ENCODE results near the gene CEP120. TPM values are rescaled to one million over a fixed set of nuclear protein-coding genes. Genes with fewer than 3 reads are reported as not detected.

CEP120 gene
- total RNA-seq, 2 experiments from 2014 or later, result 69.9 to 74.9 TPM

- POLR2A ChIA-PET, result interaction anchor here (1.6 kb wide), 1 partner anchor 26 kb away, joined by 6 read pairs; the partner anchor contains the start of gene CEP120
- peaks cover 0 to 5% of the 10 kb centered on the region in 2 experiments for H3K27me3 ChIP-seq (ENCODE audit: control insufficient read depth in 1 of 2, insufficient read depth in 2 of 2, low read length in 2 of 2)
- intact Hi-C loops (cut with DNase I, micrococcal nuclease), result no loop called here
- no peaks in the 10 kb centered on the region for H3K27me3 Mint-ChIP-seq
- no peaks in the 10 kb centered on the region for H3K9me3 Mint-ChIP-seq
- H3K9me3 ChIP-seq (ENCODE audit: control insufficient read depth in 1 of 2, insufficient read depth in 1 of 2, low read length in 2 of 2), result no peaks in the 10 kb centered on the region
- H3K36me3 ChIP-seq (ENCODE audit: insufficient read depth, low read length), result no peaks in the 10 kb centered on the region
- H3K27ac ChIP-seq (ENCODE audit: low read depth in 1 of 2, low read length in 2 of 2), result no peak overlapping the region
- H3K27ac Mint-ChIP-seq, result no peak overlapping the region
- no peak for ATAC-seq (ENCODE audit: poor library complexity)
- H3K4me1 Mint-ChIP-seq (ENCODE audit: low read depth), result peaks cover 6% of the 10 kb centered on the region
- no peak for TF ChIP-seq CTCF (IDR thresholded peaks at IDR 0.05)
- CTCF ChIA-PET, result no interaction called here
- no peak overlapping the region for H3K4me3 ChIP-seq (ENCODE audit: low read length)
- H3K4me1 ChIP-seq (ENCODE audit: insufficient read depth, low read length), result no peaks in the 10 kb centered on the region
- H3K36me3 Mint-ChIP-seq (ENCODE audit: low read depth), result no peaks in the 10 kb centered on the region
- H3K4me3 Mint-ChIP-seq, result no peak overlapping the region
- DNase-seq, result no peak
These were observed 26.3 kb upstream of the CEP120 start for GRCh38 chr5:123449424-123449974.

DNA sequence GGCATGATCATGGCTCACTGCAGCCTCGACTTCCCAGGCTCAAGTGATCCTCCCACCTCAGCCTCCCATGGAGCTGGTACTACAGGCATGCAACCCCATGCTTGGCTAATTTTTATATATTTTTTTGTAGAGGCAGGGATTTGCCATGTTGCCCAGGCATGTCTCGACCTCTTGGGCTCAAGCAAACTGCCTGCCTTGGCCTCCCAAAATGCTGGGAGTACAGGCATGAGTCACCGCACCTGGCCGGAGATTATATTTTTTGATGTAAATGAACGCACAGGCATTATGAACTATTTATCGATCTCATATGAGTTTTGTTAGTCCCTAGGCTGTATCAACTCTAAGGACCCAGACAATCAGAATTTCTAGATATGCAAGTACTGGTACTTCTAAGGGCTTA is 25.5 kb upstream of the CEP120 start:
- intact Hi-C loops (cut with DNase I, micrococcal nuclease), result no loop called here
- DNase-seq (no peak), ATAC-seq (ENCODE audit: poor library complexity) (no peak)
- TF ChIP-seq CTCF (IDR thresholded peaks at IDR 0.05), result no peak
- H3K36me3 ChIP-seq (ENCODE audit: insufficient read depth, low read length), result no peaks in the 10 kb centered on the region
- H3K36me3 Mint-ChIP-seq (ENCODE audit: low read depth), result no peaks in the 10 kb centered on the region
- no peak overlapping the region for H3K4me3 Mint-ChIP-seq
- CTCF ChIA-PET, result no interaction called here
- H3K4me1 Mint-ChIP-seq (ENCODE audit: low read depth), result peaks cover 6% of the 10 kb centered on the region
- no peaks in the 10 kb centered on the region for H3K9me3 ChIP-seq (ENCODE audit: control insufficient read depth in 1 of 2, insufficient read depth in 1 of 2, low read length in 2 of 2)
- POLR2A ChIA-PET, result interaction anchor here (1.2 kb wide), 1 partner anchor 25 kb away, joined by 5 read pairs; the partner anchor contains the start of gene CEP120
- no peaks in the 10 kb centered on the region for H3K27me3 Mint-ChIP-seq
- no peak overlapping the region for H3K27ac Mint-ChIP-seq
- H3K9me3 Mint-ChIP-seq, result no peaks in the 10 kb centered on the region
- H3K27me3 ChIP-seq (ENCODE audit: control insufficient read depth in 1 of 2, insufficient read depth in 2 of 2, low read length in 2 of 2), result peaks cover 0 to 5% of the 10 kb centered on the region in 2 experiments
- H3K4me1 ChIP-seq (ENCODE audit: insufficient read depth, low read length), result no peaks in the 10 kb centered on the region
- no peak overlapping the region for H3K4me3 ChIP-seq (ENCODE audit: low read length)
- no peak overlapping the region for H3K27ac ChIP-seq (ENCODE audit: low read depth in 1 of 2, low read length in 2 of 2)

GRCh38 chr5:123448017-123448617 is 24.9 kb upstream of the CEP120 start:
- no peaks in the 10 kb centered on the region for H3K9me3 ChIP-seq (ENCODE audit: control insufficient read depth in 1 of 2, insufficient read depth in 1 of 2, low read length in 2 of 2)
- H3K4me1 Mint-ChIP-seq (ENCODE audit: low read depth), result peaks cover 6% of the 10 kb centered on the region
- POLR2A ChIA-PET, result interaction anchor here (1.2 kb wide), 1 partner anchor 24 kb away, joined by 5 read pairs; the partner anchor contains the start of gene CEP120
- no peaks in the 10 kb centered on the region for H3K36me3 ChIP-seq (ENCODE audit: insufficient read depth, low read length)
- no peak overlapping the region for H3K4me3 ChIP-seq (ENCODE audit: low read length)
- DNase-seq (peak in 1 of 14 experiments; percentile 7), ATAC-seq (ENCODE audit: poor library complexity) (no peak)
- H3K4me3 Mint-ChIP-seq, result no peak overlapping the region
- intact Hi-C loops (cut with DNase I, micrococcal nuclease), result no loop called here
- no peaks in the 10 kb centered on the region for H3K36me3 Mint-ChIP-seq (ENCODE audit: low read depth)
- peaks cover 0 to 5% of the 10 kb centered on the region in 2 experiments for H3K27me3 ChIP-seq (ENCODE audit: control insufficient read depth in 1 of 2, insufficient read depth in 2 of 2, low read length in 2 of 2)
- no peaks in the 10 kb centered on the region for H3K27me3 Mint-ChIP-seq
- no peak for TF ChIP-seq CTCF (IDR thresholded peaks at IDR 0.05)
- CTCF ChIA-PET, result interaction anchor here (0.9 kb wide), 1 partner anchor 163 kb away, joined by 3 read pairs; no protein-coding TSS in a partner anchor
- H3K27ac ChIP-seq (ENCODE audit: low read depth in 1 of 2, low read length in 2 of 2), result no peak overlapping the region
- no peaks in the 10 kb centered on the region for H3K9me3 Mint-ChIP-seq
- H3K27ac Mint-ChIP-seq, result no peak overlapping the region
- no peaks in the 10 kb centered on the region for H3K4me1 ChIP-seq (ENCODE audit: insufficient read depth, low read length)
